ENCODE measurements around the gene GARNL3. TPM values are rescaled to one million over a fixed set of nuclear protein-coding genes. Genes with fewer than 3 reads are reported as not detected.

Gene GARNL3
- total RNA-seq, 1 donor = 5.8 TPM

GRCh38 chr9:127222388-127223095 lies 42.0 kb upstream of the GARNL3 start:
- H3K4me1 ChIP-seq (ENCODE audit: insufficient read depth, low read length) = no peaks in the 10 kb centered on the region
- H3K4me3 ChIP-seq (ENCODE audit: insufficient read depth, low read length) = no peak overlapping the region
- TF ChIP-seq CTCF (IDR thresholded peaks at IDR 0.05; ENCODE audit: extremely low read depth, low read depth, low read length) = no peak
- DNase-seq (ENCODE audit: insufficient read length, low spot score, missing footprints) = no peak
- no peaks in the 10 kb centered on the region for H3K79me2 ChIP-seq (ENCODE audit: insufficient read depth, low read length)
- H3K4me2 ChIP-seq (ENCODE audit: insufficient read depth, low read length) = no peak overlapping the region
- peaks cover 3% of the 10 kb centered on the region for H4K20me1 ChIP-seq (ENCODE audit: insufficient read depth, low read length)
- H2AFZ ChIP-seq (ENCODE audit: low read length) = no peak overlapping the region
- no peaks in the 10 kb centered on the region for H3K9me3 ChIP-seq (ENCODE audit: low read depth, low read length)
- H3K36me3 ChIP-seq (ENCODE audit: insufficient read depth, low read length) = no peaks in the 10 kb centered on the region
- peaks cover 48% of the 10 kb centered on the region for H3K27me3 ChIP-seq (ENCODE audit: insufficient read depth, low read length)
- no peak overlapping the region for H3K27ac ChIP-seq (ENCODE audit: low read depth, low read length)

DNA sequence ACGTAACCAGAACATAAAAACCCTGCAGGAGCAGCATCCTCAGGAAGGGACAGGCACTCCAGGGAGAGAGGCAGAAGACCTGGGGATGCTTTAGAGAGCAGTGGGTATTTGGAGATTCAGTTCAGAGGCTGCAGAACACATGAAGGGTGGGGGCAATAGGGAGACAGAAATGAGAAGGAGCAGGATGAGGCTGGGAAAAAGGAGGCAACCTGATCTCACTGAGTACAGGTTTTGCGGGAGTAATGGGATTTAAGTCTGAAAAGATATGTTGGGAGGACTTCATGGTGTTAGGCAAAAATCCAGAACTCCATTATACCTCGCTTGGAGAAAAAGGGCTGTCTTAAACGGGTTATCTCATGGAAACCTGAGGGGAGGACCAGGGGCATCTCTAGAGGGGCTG lies 41.3 kb upstream of the GARNL3 start:
- H3K79me2 ChIP-seq (ENCODE audit: insufficient read depth, low read length) = no peaks in the 10 kb centered on the region
- H3K4me2 ChIP-seq (ENCODE audit: insufficient read depth, low read length) = no peak overlapping the region
- peaks cover 3% of the 10 kb centered on the region for H4K20me1 ChIP-seq (ENCODE audit: insufficient read depth, low read length)
- TF ChIP-seq CTCF (IDR thresholded peaks at IDR 0.05; ENCODE audit: extremely low read depth, low read depth, low read length) = no peak
- no peak overlapping the region for H3K4me3 ChIP-seq (ENCODE audit: insufficient read depth, low read length)
- H3K4me1 ChIP-seq (ENCODE audit: insufficient read depth, low read length) = no peaks in the 10 kb centered on the region
- no peaks in the 10 kb centered on the region for H3K36me3 ChIP-seq (ENCODE audit: insufficient read depth, low read length)
- H3K9me3 ChIP-seq (ENCODE audit: low read depth, low read length) = no peaks in the 10 kb centered on the region
- DNase-seq (ENCODE audit: insufficient read length, low spot score, missing footprints) = no peak
- no peak overlapping the region for H3K27ac ChIP-seq (ENCODE audit: low read depth, low read length)
- H2AFZ ChIP-seq (ENCODE audit: low read length) = no peak overlapping the region
- H3K27me3 ChIP-seq (ENCODE audit: insufficient read depth, low read length) = peaks cover 45% of the 10 kb centered on the region

GRCh38 chr9:127223810-127224177 lies 40.8 kb upstream of the GARNL3 start:
- Histone ChIP-seq H3K4me3 (ENCODE audit: insufficient read depth, low read length) (peak overlapping the region; percentile 68), H3K4me2 (ENCODE audit: insufficient read depth, low read length) (peak overlapping the region; percentile 85), H3K9me3 (ENCODE audit: low read depth, low read length) (no peaks in the 10 kb centered on the region), H2AFZ (ENCODE audit: low read length) (no peak overlapping the region), H3K4me1 (ENCODE audit: insufficient read depth, low read length) (no peaks in the 10 kb centered on the region), H3K79me2 (ENCODE audit: insufficient read depth, low read length) (no peaks in the 10 kb centered on the region), H4K20me1 (ENCODE audit: insufficient read depth, low read length) (peaks cover 3% of the 10 kb centered on the region), H3K36me3 (ENCODE audit: insufficient read depth, low read length) (no peaks in the 10 kb centered on the region), H3K27me3 (ENCODE audit: insufficient read depth, low read length) (peaks cover 44% of the 10 kb centered on the region), H3K27ac (ENCODE audit: low read depth, low read length) (no peak overlapping the region)
- no peak for TF ChIP-seq CTCF (IDR thresholded peaks at IDR 0.05; ENCODE audit: extremely low read depth, low read depth, low read length)
- no peak for DNase-seq (ENCODE audit: insufficient read length, low spot score, missing footprints)

DNA sequence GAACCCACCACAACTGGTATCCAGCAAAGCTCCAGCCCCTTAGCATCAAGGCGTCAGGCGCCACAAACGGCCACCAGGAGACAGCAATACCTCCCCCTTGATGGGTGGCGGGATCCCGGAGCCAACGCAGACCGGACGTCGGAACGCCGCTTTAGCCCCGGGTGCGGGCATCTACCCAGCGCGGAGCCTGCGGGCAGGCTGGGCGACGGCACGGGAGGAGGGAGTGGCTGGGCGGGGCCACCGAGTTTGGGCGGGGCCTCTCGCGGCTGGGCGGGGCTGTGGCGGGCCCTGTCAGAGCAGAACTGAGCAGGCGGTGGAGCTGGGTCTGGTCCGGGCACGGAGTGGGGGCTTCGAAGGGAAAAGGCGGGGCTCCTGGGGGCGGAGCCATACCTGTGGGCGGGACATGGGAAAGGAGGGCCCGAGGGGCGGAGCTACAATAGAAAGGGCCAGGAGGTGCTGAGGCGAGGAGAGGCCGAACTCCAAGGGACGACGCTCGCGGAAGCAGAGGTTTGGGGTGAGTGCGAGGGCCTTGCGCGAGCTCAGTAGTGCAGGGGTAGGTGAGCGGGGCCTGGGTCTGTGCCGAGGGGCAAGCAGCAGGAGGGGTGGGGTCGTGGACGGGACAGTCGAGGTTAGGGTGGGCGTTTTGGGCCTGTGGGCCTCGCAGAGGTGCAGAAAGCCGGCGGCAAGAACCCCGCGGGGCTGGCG lies 40.2 kb upstream of the GARNL3 start:
- Histone ChIP-seq H3K9me3 (ENCODE audit: low read depth, low read length) (no peaks in the 10 kb centered on the region), H3K36me3 (ENCODE audit: insufficient read depth, low read length) (no peaks in the 10 kb centered on the region), H3K27me3 (ENCODE audit: insufficient read depth, low read length) (peaks cover 44% of the 10 kb centered on the region), H2AFZ (ENCODE audit: low read length) (peak overlapping the region; percentile 76), H3K4me1 (ENCODE audit: insufficient read depth, low read length) (no peaks in the 10 kb centered on the region), H4K20me1 (ENCODE audit: insufficient read depth, low read length) (peaks cover 3% of the 10 kb centered on the region), H3K27ac (ENCODE audit: low read depth, low read length) (no peak overlapping the region), H3K79me2 (ENCODE audit: insufficient read depth, low read length) (no peaks in the 10 kb centered on the region), H3K4me3 (ENCODE audit: insufficient read depth, low read length) (peak overlapping the region; percentile 68), H3K4me2 (ENCODE audit: insufficient read depth, low read length) (peak overlapping the region; percentile 85)
- no peak for TF ChIP-seq CTCF (IDR thresholded peaks at IDR 0.05; ENCODE audit: extremely low read depth, low read depth, low read length)
- peak; percentile 95 for DNase-seq (ENCODE audit: insufficient read length, low spot score, missing footprints)

All from osteoblast (primary cell).